IMR-90 (cell line): ENCODE results near the gene FRAS1. TPM values are rescaled to one million over a fixed set of nuclear protein-coding genes. Genes with fewer than 3 reads are reported as not detected.

Source experiments
- ATAC-seq: fragments of 200-7000 bp; cut with Tn5 transposase; 2 replicates; pipeline ENCODE4 v1.9.1; 2020; ENCODE audit warnings: low read depth, mild to moderate bottlenecking, moderate library complexity
- BruUV-seq: library from RNA; stranded (reverse); fragments of 400-500 nt; replicated peaks from 2 replicates; lab custom pipeline; 2021; lab: Mats Ljungman, UMichigan
- CTCF ChIA-PET: fragments of 300-600 bp; formaldehyde crosslinking; extraction: SDS; loops from one replicate; lab custom pipeline; 2021; ENCODE audit warnings: antibody characterized with exemption; lab: Yijun Ruan, JAX
- POLR2A ChIA-PET: fragments of 300-600 bp; sonication (Branson Sonifier 250); formaldehyde crosslinking; loops from one replicate; lab custom pipeline; 2022; ENCODE audit warnings: antibody characterized with exemption; ENCODE audit not compliant: unreplicated experiment; lab: Charles Lee
- DNase-seq: peaks from one replicate; pipeline ENCODE4 v3.0.0; 2013
- H2AFZ ChIP-seq: replicated peaks from 2 replicates; pipeline ENCODE3; 2013; ENCODE audit warnings: low read length, mild to moderate bottlenecking; ENCODE audit not compliant: poor library complexity
- H2AK5ac ChIP-seq: 2 replicates; pipeline ENCODE4 v1.6.1; 2013; ENCODE audit warnings: low read depth, low read length, inconsistent platforms
- H2AK9ac ChIP-seq: replicated peaks from 2 replicates; pipeline ENCODE3; 2013; ENCODE audit warnings: mild to moderate bottlenecking, low read depth, low read length, moderate library complexity; ENCODE audit not compliant: poor library complexity
- H2BK120ac ChIP-seq: 2 replicates; pipeline ENCODE4 v1.6.1; 2013; ENCODE audit warnings: low read depth, low read length, inconsistent platforms
- H2BK15ac ChIP-seq: 3 replicates; pipeline ENCODE4 v1.6.1; 2013; ENCODE audit warnings: low read depth, low read length, inconsistent platforms
- H2BK20ac ChIP-seq: 2 replicates; pipeline ENCODE4 v1.6.1; 2013; ENCODE audit warnings: low read depth, mild to moderate bottlenecking, inconsistent platforms, low read length, moderate library complexity
- H2BK5ac ChIP-seq: 2 replicates; pipeline ENCODE4 v1.6.1; 2013; ENCODE audit warnings: mild to moderate bottlenecking, low read depth, low read length, inconsistent platforms; ENCODE audit not compliant: poor library complexity, severe bottlenecking
- H3K14ac ChIP-seq: replicated peaks from 2 replicates; pipeline ENCODE4 v1.6.1; 2013; ENCODE audit warnings: low read depth, low read length, inconsistent platforms
- H3K18ac ChIP-seq: 2 replicates; pipeline ENCODE4 v1.6.1; 2013; ENCODE audit warnings: low read depth, low read length, control low read depth
- H3K23ac ChIP-seq: 2 replicates; pipeline ENCODE4 v1.6.1; 2013; ENCODE audit warnings: low read depth, low read length, inconsistent platforms
- H3K27ac ChIP-seq: 2 replicates; pipeline ENCODE4 v1.5.1; 2013; ENCODE audit warnings: mild to moderate bottlenecking, control low read depth, low read length; ENCODE audit not compliant: insufficient read depth
- H3K27me3 ChIP-seq: 2 replicates; pipeline ENCODE4 v1.6.1; 2013; ENCODE audit warnings: low read length; ENCODE audit not compliant: control insufficient read depth, insufficient read depth
- H3K36me3 ChIP-seq: 2 replicates; pipeline ENCODE4 v1.6.1; 2013; ENCODE audit warnings: low read length, mixed read lengths; ENCODE audit not compliant: control insufficient read depth, insufficient read depth
- H3K4ac ChIP-seq: 2 replicates; pipeline ENCODE4 v1.6.1; 2013; ENCODE audit warnings: low read depth, low read length, inconsistent platforms
- H3K4me1 ChIP-seq: 2 replicates; pipeline ENCODE4 v1.6.1; 2013; ENCODE audit warnings: low read length, mixed read lengths; ENCODE audit not compliant: control insufficient read depth, insufficient read depth
- H3K4me2 ChIP-seq: 2 replicates; pipeline ENCODE4 v1.6.1; 2013; ENCODE audit warnings: low read depth, mild to moderate bottlenecking, control low read depth, low read length, moderate library complexity
- H3K4me3 ChIP-seq: 2 replicates; pipeline ENCODE4 v1.5.1; 2013; ENCODE audit warnings: low read depth, mild to moderate bottlenecking, control low read depth, low read length, moderate library complexity; ENCODE audit not compliant: insufficient read depth
- H3K56ac ChIP-seq: 2 replicates; pipeline ENCODE4 v1.6.1; 2013; ENCODE audit warnings: low read length, inconsistent platforms; ENCODE audit not compliant: insufficient read depth; ENCODE audit errors: extremely low read depth
- H3K79me1 ChIP-seq, 2 experiments: 2 replicates each; pipeline ENCODE4 v1.6.1; 2013; ENCODE audit warnings: low read length in 2 of 2, inconsistent platforms in 1 of 2, low read depth in 1 of 2
- H3K9ac ChIP-seq: 2 replicates; pipeline ENCODE4 v1.6.1; 2013; ENCODE audit warnings: low read depth, low read length, control low read depth
- H3K9me1 ChIP-seq: 2 replicates; pipeline ENCODE4 v1.6.1; 2013; ENCODE audit warnings: low read length, inconsistent platforms; ENCODE audit not compliant: insufficient read depth
- H3K9me3 ChIP-seq: 2 replicates; pipeline ENCODE4 v1.6.1; 2013; ENCODE audit warnings: low read length; ENCODE audit not compliant: control insufficient read depth, insufficient read depth
- H4K20me1 ChIP-seq: 2 replicates; pipeline ENCODE4 v1.6.1; 2013; ENCODE audit warnings: low read length, inconsistent platforms; ENCODE audit not compliant: insufficient read depth
- H4K5ac ChIP-seq: 2 replicates; pipeline ENCODE4 v1.6.1; 2013; ENCODE audit warnings: mild to moderate bottlenecking, low read depth, low read length, control low read depth
- H4K8ac ChIP-seq, 2 experiments: 2 replicates each; pipeline ENCODE4 v1.6.1; 2013; ENCODE audit warnings: low read depth in 2 of 2, low read length in 2 of 2, control low read depth in 1 of 2, inconsistent platforms in 1 of 2
- H4K91ac ChIP-seq: 2 replicates; pipeline ENCODE4 v1.6.1; 2013; ENCODE audit warnings: low read depth, low read length, inconsistent platforms; ENCODE audit not compliant: insufficient read depth
- FOS ChIP-seq: fragments of 150-350 bp; IDR thresholded peaks from 2 replicates; pipeline ENCODE4 v1.6.1; 2016; ENCODE audit warnings: low read depth, low read length
- MAFK ChIP-seq: IDR thresholded peaks from 2 replicates; pipeline ENCODE4 v1.6.1; 2012; ENCODE audit warnings: low read depth, low read length, improper control_type of control experiment
- MXI1 ChIP-seq: IDR thresholded peaks from 2 replicates; pipeline ENCODE4 v1.6.1; 2012; ENCODE audit warnings: low read depth, mild to moderate bottlenecking, low read length, moderate library complexity, borderline replicate concordance
- NFE2L2 ChIP-seq: fragments of 150-350 bp; IDR thresholded peaks from 2 replicates; pipeline ENCODE4 v1.6.1; 2016; ENCODE audit warnings: low read depth, mild to moderate bottlenecking, low read length
- POLR2A ChIP-seq: IDR thresholded peaks from 2 replicates; pipeline ENCODE4 v1.6.1; 2012; ENCODE audit warnings: mild to moderate bottlenecking, low read depth, low read length
- RAD21 ChIP-seq: IDR thresholded peaks from 2 replicates; pipeline ENCODE4 v1.6.1; 2012; ENCODE audit warnings: low read length, improper control_type of control experiment
- RCOR1 ChIP-seq: IDR thresholded peaks from 2 replicates; pipeline ENCODE4 v1.6.1; 2012; ENCODE audit warnings: mild to moderate bottlenecking, low read length, improper control_type of control experiment; ENCODE audit not compliant: insufficient replicate concordance
- RFX5 ChIP-seq: IDR thresholded peaks from 2 replicates; pipeline ENCODE4 v1.8.0; 2012; ENCODE audit warnings: low read depth, mild to moderate bottlenecking, low read length, moderate library complexity
- dilution Hi-C: fragments of 300-500 bp; cut with HindIII; formaldehyde crosslinking; loops from one replicate; pipeline ENCODE4 v1.14.3; 2018; ENCODE audit warnings: low sequenced_read_pairs; ENCODE audit not compliant: unreplicated experiment
- in situ Hi-C: fragments of 300-500 bp; cut with MboI; formaldehyde crosslinking; loops from 3 replicates; pipeline ENCODE4 v1.14.3; 2019; ENCODE audit warnings: low sequenced_read_pairs, inconsistent platforms, mixed read lengths
- intact Hi-C: fragments of 100-400 bp; cut with micrococcal nuclease; formaldehyde crosslinking; loops from 2 replicates; pipeline ENCODE4 v1.10.0; 2022
- polyA plus RNA-seq, 3 experiments: library from polyadenylated mRNA; depleted of rRNA; stranded (reverse); fragments of >200 nt; gene quantifications; 2 replicates each; pipeline ENCODE4 v1.2.3, GENCODE V29; 2012; ENCODE audit warnings: low replicate concordance in 1 of 3
- total RNA-seq: library from RNA; depleted of rRNA; stranded (reverse); fragments of >200 nt; gene quantifications from 2 replicates; pipeline ENCODE4 v1.2.3, GENCODE V29; 2012

FRAS1 gene
- total and polyA plus RNA-seq, 2 of the 4 experiments (the other 2 are of a cell fraction), result under 0.01 to 0.03 TPM

DNA sequence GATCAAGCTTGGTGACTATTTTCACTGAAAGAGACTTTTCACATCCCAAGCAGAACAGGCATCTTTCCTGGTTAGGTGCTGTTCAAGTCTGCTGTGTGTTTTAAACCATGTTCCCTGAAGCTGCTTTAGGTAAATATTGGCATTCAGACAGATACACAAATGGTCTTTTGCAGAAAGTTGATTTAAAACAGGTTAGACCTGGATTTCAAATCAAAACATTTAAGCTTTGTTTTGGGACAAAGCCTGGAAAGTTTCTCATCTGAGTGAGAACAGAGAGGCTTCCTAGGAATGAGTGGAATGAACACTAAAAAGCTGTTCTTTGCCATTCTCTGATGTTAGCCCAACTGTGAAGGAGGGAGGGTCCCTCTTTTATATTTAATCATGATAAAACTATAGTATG lies 504.6 kb downstream of the FRAS1 start:
- Histone ChIP-seq H3K9me3 (no peaks in the 10 kb centered on the region), H3K14ac (peak overlapping the region; percentile 95), H2BK15ac (peak overlapping the region; percentile 96; the same call in 2 of the 3 replicates), H2AK5ac (peak overlapping the region; percentile 99), H4K91ac (peak overlapping the region; percentile 95), H3K4me1 (peaks cover 19% of the 10 kb centered on the region), H2AFZ (no peak overlapping the region), H3K23ac (peak overlapping the region; percentile 88), H4K8ac (peak overlapping the region; percentile 80 to 91), H3K9me1 (peaks cover 15% of the 10 kb centered on the region), H3K79me1 (peaks cover 0 to 6% of the 10 kb centered on the region in 2 experiments; a peak in 1 of 4 replicates), H4K20me1 (no peaks in the 10 kb centered on the region), H4K5ac (peak overlapping the region; percentile 87), H3K4me3 (no peak overlapping the region), H2AK9ac (no peak overlapping the region), H3K36me3 (no peaks in the 10 kb centered on the region), H3K4ac (peak overlapping the region; percentile 96), H3K9ac (no peak overlapping the region), H3K4me2 (peak overlapping the region; percentile 59), H3K56ac (peak overlapping the region; percentile 51), H2BK20ac (peak overlapping the region; percentile 99), H2BK120ac (peak overlapping the region; percentile 98), H2BK5ac (peak overlapping the region; percentile 89), H3K27me3 (no peaks in the 10 kb centered on the region), H3K18ac (peak overlapping the region; percentile 97), H3K27ac (peak overlapping the region; percentile 87; the same call in 1 of the 2 replicates)
- in situ Hi-C loops, result no loop called here
- DNase-seq (no peak), ATAC-seq (peak; percentile 57)
- dilution Hi-C loops, result no loop called here
- TF ChIP-seq RAD21 (no peak), RFX5 (no peak), MAFK (no peak), RCOR1 (no peak), NFE2L2 (no peak), FOS (no peak), MXI1 (no peak), POLR2A (no peak)
- ChIA-PET POLR2A (no interaction called here), CTCF (interaction anchor here (0.6 to 1.4 kb wide), 4 partner anchors 19 to 354 kb away, joined by 3 read pairs; no protein-coding TSS in a partner anchor)
- intact Hi-C loops, result no loop called here
- BruUV-seq, result no TSS peak
